A549 (cell line): ENCODE results near the gene PREX1. TPM values are rescaled to one million over a fixed set of nuclear protein-coding genes. Genes with fewer than 3 reads are reported as not detected.

Source experiments
- ATAC-seq, 2 experiments: fragments of 200-7000 bp in 1 of 2; fragments of >200 bp in 1 of 2; cut with Nextera tagmentation in 1 of 2; cut with Tn5 transposase in 1 of 2; 3 replicates each; pipeline versions ENCODE4 v1.8.0 to v1.9.1; 2018 to 2020; ENCODE audit warnings: mild to moderate bottlenecking in 1 of 2, moderate library complexity in 1 of 2
- CTCF ChIA-PET: fragments of 300-600 bp; sonication (Branson Sonifier 250); formaldehyde crosslinking; extraction: SDS; loops from one replicate; lab custom pipeline; 2021; ENCODE audit warnings: antibody characterized with exemption, inconsistent platforms; lab: Yijun Ruan, JAX
- POLR2A ChIA-PET: fragments of 350-600 bp; formaldehyde crosslinking; extraction: SDS; loops from one replicate; lab custom pipeline; 2021; ENCODE audit warnings: antibody characterized with exemption, inconsistent platforms; lab: Yijun Ruan, JAX
- DNase-seq, 2 experiments: peaks; one replicate each; pipeline versions ENCODE4 v3.0.0 to v3.0.0-alpha.2; 2011 to 2016; ENCODE audit warnings: low read depth in 1 of 2, low spot score in 1 of 2
- FAIRE-seq: peaks from 2 replicates; lab custom pipeline; 2011; peaks lifted over from hg19 to GRCh38; lab: Jason Lieb, UNC
- H3K27ac ChIP-seq, 2 experiments: fragments of >200 bp; sonication (Bioruptor Twin); formaldehyde crosslinking; 3 replicates each; pipeline ENCODE4 v1.5.1; 2016 to 2017
- H3K4me1 ChIP-seq: fragments of >200 bp; sonication (Bioruptor Twin); formaldehyde crosslinking; 3 replicates; pipeline ENCODE4 v1.6.1; 2016
- H3K4me2 ChIP-seq: fragments of >200 bp; sonication (Bioruptor Twin); formaldehyde crosslinking; 3 replicates; pipeline ENCODE4 v1.6.1; 2016
- H3K4me3 ChIP-seq: fragments of >200 bp; sonication (Bioruptor Twin); formaldehyde crosslinking; 3 replicates; pipeline ENCODE4 v1.5.1; 2016
- H3K9me3 ChIP-seq: fragments of >200 bp; sonication (Bioruptor Twin); formaldehyde crosslinking; 3 replicates; pipeline ENCODE4 v1.6.1; 2016
- CBX2 ChIP-seq: fragments of 200-600 bp; sonication (generic); IDR thresholded peaks from 2 replicates; pipeline ENCODE4 v1.6.1; 2016; ENCODE audit warnings: low read depth, mild to moderate bottlenecking, borderline replicate concordance
- EHMT2 ChIP-seq: fragments of 200-600 bp; sonication (generic); IDR thresholded peaks from 2 replicates; pipeline ENCODE4 v1.6.1; 2016; ENCODE audit warnings: antibody characterized with exemption, low read depth, mild to moderate bottlenecking, moderate library complexity
- HEYL ChIP-seq: fragments of 250-450 bp; sonication (Bioruptor Pico); IDR thresholded peaks from 2 replicates; pipeline ENCODE4 v1.8.0; 2021; ENCODE audit warnings: mild to moderate bottlenecking, moderate library complexity
- HOXB13 ChIP-seq: fragments of 250-450 bp; sonication (Bioruptor Pico); IDR thresholded peaks from 2 replicates; pipeline ENCODE4 v1.5.0; 2020; ENCODE audit warnings: low read depth, mild to moderate bottlenecking, moderate library complexity
- KDM1A ChIP-seq: fragments of 200-600 bp; sonication (generic); IDR thresholded peaks from 2 replicates; pipeline ENCODE4 v1.6.1; 2016; ENCODE audit warnings: low read depth, mild to moderate bottlenecking
- KDM5A ChIP-seq: fragments of 200-600 bp; sonication (generic); IDR thresholded peaks from 2 replicates; pipeline ENCODE4 v1.6.1; 2016; ENCODE audit warnings: antibody characterized with exemption, mild to moderate bottlenecking
- MYC ChIP-seq: IDR thresholded peaks from 2 replicates; pipeline ENCODE4 v1.6.1; 2012; ENCODE audit warnings: mild to moderate bottlenecking, inconsistent platforms, low read length, improper control_type of control experiment, borderline replicate concordance
- PHF8 ChIP-seq: fragments of 200-600 bp; sonication (generic); IDR thresholded peaks from 2 replicates; pipeline ENCODE4 v1.6.1; 2016; ENCODE audit warnings: low read depth, mild to moderate bottlenecking, antibody characterized with exemption, moderate library complexity, borderline replicate concordance
- SMC3 ChIP-seq: fragments of >200 bp; sonication (Bioruptor Twin); formaldehyde crosslinking; IDR thresholded peaks from 3 replicates; pipeline ENCODE4 v1.6.1; 2018; ENCODE audit warnings: inconsistent platforms
- WGBS: methylation state at CpG from one replicate; pipeline ENCODE4 v1.1.6; 2017; ENCODE audit errors: missing lambda C conversion rate; 5-methylcytosine and 5-hydroxymethylcytosine counted together
- polyA plus RNA-seq, 4 experiments: library from polyadenylated mRNA; depleted of rRNA in 3 of 4; stranded (reverse); fragments of >200 nt; fragmentation: RNase III in 1 of 4; extraction: RNeasy Plus Mini Kit Qiagen cat#74134 plus additional on column Dnase treatment in 1 of 4; gene quantifications; 2 replicates in 3 of 4; 3 replicates in 1 of 4; pipeline ENCODE4 v1.2.3, GENCODE V29; 2011 to 2017
- TF ChIP-seq, protein P1 (sequence below): fragments of >200 bp; sonication (Bioruptor Twin); formaldehyde crosslinking; IDR thresholded peaks from 3 replicates; pipeline ENCODE4 v1.6.1; 2016
- TF ChIP-seq, protein P2 (sequence below): IDR thresholded peaks from 2 replicates; pipeline ENCODE4 v1.6.1; 2012; ENCODE audit warnings: low read depth, borderline replicate concordance
- TF ChIP-seq, protein P3 (sequence below): IDR thresholded peaks from 2 replicates; pipeline ENCODE4 v1.6.1; 2012
- TF ChIP-seq, protein P4 (sequence below): fragments of 150-350 bp; IDR thresholded peaks from 2 replicates; pipeline ENCODE4 v1.6.1; 2014; ENCODE audit warnings: low read depth, mild to moderate bottlenecking, low read length
- TF ChIP-seq, protein P5 (sequence below): fragments of >200 bp; sonication (Bioruptor Twin); formaldehyde crosslinking; IDR thresholded peaks from 3 replicates; pipeline ENCODE4 v1.5.1; 2016
- TF ChIP-seq, protein P6 (sequence below): IDR thresholded peaks from 2 replicates; pipeline ENCODE4 v1.6.1; 2012
- TF ChIP-seq, protein P7 (sequence below): fragments of 250-450 bp; sonication (Bioruptor Pico); IDR thresholded peaks from 2 replicates; pipeline ENCODE4 v1.5.0; 2020; ENCODE audit warnings: low read depth, mild to moderate bottlenecking, moderate library complexity

The PREX1 gene
- polyA plus RNA-seq, 2 of the 4 experiments (the other 2 are of a cell fraction), result 3.6 to 4.2 TPM

DNA sequence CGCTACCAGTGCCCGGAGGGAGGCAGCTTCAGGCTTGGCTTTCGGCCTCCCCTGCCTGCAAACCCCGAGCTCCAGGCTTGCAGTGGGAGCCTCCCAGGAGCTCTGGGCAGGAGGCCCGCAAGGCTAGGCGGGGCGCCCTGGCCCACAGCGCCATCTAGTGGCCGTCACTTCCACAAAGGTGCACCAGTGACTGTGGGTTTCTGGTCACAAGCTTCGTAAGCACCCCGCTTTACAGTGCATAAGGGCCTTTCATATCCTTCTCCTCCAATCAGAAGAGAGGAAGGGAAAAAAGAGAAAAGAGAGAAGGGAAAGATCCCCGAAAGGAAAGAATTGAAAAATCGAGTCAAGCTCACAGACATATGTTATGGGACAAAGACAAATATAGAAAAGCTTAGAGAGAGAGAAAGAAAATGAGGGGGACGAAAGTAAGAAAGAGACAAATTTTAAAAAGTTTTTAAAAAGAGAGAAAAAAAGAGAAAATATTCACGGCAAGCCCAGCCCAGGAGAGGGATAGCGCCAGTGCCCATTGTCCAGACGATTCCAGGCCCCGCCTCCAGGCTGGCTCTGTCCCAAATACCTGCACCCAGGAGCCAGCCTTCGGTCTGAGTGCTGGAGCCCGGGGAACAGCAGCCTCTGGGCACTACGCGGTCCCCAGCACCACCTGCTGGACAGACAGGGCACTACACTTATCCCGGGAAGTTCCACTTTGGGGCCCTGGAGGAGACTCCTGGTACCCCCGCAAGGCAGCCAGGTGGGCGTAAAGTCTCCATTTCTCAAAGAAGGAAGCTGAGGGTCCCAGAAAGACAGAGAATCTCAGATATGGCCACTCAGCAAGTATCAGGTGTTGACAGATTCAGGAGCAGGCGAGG lies 207.1 kb downstream of the PREX1 start (continued):
- TF ChIP-seq, protein P1, sequence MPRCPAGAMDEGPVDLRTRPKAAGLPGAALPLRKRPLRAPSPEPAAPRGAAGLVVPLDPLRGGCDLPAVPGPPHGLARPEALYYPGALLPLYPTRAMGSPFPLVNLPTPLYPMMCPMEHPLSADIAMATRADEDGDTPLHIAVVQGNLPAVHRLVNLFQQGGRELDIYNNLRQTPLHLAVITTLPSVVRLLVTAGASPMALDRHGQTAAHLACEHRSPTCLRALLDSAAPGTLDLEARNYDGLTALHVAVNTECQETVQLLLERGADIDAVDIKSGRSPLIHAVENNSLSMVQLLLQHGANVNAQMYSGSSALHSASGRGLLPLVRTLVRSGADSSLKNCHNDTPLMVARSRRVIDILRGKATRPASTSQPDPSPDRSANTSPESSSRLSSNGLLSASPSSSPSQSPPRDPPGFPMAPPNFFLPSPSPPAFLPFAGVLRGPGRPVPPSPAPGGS, result no peak
- TF ChIP-seq, protein P2, sequence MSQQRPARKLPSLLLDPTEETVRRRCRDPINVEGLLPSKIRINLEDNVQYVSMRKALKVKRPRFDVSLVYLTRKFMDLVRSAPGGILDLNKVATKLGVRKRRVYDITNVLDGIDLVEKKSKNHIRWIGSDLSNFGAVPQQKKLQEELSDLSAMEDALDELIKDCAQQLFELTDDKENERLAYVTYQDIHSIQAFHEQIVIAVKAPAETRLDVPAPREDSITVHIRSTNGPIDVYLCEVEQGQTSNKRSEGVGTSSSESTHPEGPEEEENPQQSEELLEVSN, result no peak
- TF ChIP-seq, protein P3, sequence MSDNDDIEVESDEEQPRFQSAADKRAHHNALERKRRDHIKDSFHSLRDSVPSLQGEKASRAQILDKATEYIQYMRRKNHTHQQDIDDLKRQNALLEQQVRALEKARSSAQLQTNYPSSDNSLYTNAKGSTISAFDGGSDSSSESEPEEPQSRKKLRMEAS, result peak; percentile 24; the same call in 1 of the 2 replicates

DNA sequence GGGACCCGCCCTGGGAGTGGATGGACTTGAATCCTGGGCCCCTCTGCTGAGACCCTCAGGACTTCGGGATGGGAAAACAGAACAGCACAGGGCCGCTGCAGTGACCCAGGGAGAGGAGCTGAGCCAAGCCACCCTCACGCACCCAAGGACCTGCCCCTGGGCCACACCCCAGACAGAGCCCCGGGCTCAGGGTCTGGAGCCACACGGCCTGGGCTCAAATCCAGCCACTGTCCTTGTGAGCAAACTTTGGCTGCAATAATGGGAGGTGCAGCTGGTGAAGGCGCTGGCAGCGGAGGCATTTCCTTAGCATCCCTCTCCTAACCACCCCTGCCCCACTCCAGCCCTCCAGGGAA lies 207.7 kb downstream of the PREX1 start:
- no peak for DNase-seq
- TF ChIP-seq CBX2 (no peak), PHF8 (no peak), SMC3 (no peak), HEYL (CRISPR knock-in tag) (no peak)
- TF ChIP-seq, protein P4, sequence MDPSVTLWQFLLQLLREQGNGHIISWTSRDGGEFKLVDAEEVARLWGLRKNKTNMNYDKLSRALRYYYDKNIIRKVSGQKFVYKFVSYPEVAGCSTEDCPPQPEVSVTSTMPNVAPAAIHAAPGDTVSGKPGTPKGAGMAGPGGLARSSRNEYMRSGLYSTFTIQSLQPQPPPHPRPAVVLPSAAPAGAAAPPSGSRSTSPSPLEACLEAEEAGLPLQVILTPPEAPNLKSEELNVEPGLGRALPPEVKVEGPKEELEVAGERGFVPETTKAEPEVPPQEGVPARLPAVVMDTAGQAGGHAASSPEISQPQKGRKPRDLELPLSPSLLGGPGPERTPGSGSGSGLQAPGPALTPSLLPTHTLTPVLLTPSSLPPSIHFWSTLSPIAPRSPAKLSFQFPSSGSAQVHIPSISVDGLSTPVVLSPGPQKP, result no peak
- TF ChIP-seq, protein P5, sequence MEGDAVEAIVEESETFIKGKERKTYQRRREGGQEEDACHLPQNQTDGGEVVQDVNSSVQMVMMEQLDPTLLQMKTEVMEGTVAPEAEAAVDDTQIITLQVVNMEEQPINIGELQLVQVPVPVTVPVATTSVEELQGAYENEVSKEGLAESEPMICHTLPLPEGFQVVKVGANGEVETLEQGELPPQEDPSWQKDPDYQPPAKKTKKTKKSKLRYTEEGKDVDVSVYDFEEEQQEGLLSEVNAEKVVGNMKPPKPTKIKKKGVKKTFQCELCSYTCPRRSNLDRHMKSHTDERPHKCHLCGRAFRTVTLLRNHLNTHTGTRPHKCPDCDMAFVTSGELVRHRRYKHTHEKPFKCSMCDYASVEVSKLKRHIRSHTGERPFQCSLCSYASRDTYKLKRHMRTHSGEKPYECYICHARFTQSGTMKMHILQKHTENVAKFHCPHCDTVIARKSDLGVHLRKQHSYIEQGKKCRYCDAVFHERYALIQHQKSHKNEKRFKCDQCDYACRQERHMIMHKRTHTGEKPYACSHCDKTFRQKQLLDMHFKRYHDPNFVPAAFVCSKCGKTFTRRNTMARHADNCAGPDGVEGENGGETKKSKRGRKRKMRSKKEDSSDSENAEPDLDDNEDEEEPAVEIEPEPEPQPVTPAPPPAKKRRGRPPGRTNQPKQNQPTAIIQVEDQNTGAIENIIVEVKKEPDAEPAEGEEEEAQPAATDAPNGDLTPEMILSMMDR, result no peak
- ChIA-PET CTCF (interaction anchor here (0.5 to 9.7 kb wide), 148 partner anchors 10 to 1865 kb away, joined by 3 to 232 read pairs (median 5); partner anchors contain the start of gene SULF2), POLR2A (interaction anchor here (0.6 to 1.1 kb wide), 4 partner anchors 203 to 943 kb away, joined by 3 to 4 read pairs (median 3); no protein-coding TSS in a partner anchor)
- Histone ChIP-seq H3K4me2 (peak overlapping the region; percentile 95), H3K27ac (peak overlapping the region; percentile 33 to 83), H3K4me3 (no peak overlapping the region), H3K4me1 (peaks cover 28% of the 10 kb centered on the region), H3K9me3 (no peaks in the 10 kb centered on the region)
- WGBS, result 76% methylated on average over 2 of the region's 8 CpGs
- no peak for FAIRE-seq
- peak in 1 of 2 experiments; percentile 4; a peak in 2 of 6 replicates for ATAC-seq

DNA sequence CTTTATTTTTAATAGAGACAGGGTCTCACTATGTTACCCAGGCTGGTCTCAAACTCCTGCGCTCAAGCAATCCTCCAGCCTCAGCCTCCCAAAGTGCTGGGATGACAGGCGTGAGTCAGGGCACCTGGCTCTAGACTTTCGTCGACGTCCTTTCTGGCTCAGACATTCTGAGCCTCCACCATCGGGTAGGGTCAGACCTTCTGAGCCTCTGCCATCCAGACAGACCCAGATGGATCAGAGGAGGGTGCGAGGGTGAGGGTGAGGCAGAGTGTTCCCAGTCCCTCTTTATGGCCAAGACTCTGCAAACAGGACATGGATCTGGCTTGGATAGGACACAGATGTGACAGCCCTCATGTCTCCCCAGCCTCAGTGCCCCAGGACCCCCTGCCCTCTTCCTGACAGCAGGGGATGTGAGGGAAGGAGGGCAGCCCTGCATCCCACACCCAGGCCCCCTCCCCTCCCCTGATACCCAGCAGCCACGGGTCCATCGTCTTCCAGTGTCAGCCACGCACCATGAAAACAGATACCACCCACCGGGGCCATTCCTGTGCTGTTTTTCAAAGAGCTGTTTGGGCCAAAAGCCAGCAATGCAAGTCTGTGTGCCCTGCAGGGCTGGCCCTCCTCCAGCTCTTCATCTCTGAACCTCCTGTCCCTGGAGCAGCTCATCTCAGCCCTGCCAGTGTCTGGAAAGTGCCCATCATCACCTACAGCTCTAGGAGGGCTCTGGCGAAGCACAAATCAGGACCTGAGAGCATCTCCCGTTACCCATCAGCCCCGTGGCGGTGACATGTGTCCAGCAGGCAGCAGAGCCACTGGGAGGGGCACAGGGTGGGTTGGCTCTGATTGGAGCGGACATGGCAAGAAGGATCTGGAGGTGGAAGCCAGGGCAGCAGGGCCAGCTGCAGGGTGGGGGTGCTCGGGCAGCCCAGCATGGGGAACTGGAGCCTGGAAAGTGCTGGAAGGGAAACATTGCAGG lies 208.4 kb downstream of the PREX1 start:
- Histone ChIP-seq H3K4me2 (peak overlapping the region; percentile 95), H3K27ac (peak overlapping the region; percentile 33 to 83), H3K4me3 (no peak overlapping the region), H3K9me3 (no peaks in the 10 kb centered on the region), H3K4me1 (peaks cover 28% of the 10 kb centered on the region)
- no peak for ATAC-seq
- 74% methylated on average over 13 of the region's 17 CpGs for WGBS
- no peak for FAIRE-seq
- CTCF ChIA-PET, result interaction anchor here (0.7 to 9.7 kb wide), 56 partner anchors 9 to 1864 kb away, joined by 3 to 232 read pairs (median 8); partner anchors contain the start of gene SULF2
- POLR2A ChIA-PET, result interaction anchor here (0.6 kb wide), 1 partner anchor 202 kb away, joined by 3 read pairs; no protein-coding TSS in a partner anchor
- no peak for DNase-seq
- TF ChIP-seq, protein P5, result no peak
- TF ChIP-seq KDM1A, result no peak
- TF ChIP-seq EHMT2, result no peak
- TF ChIP-seq CBX2, result no peak
- TF ChIP-seq PHF8, result no peak
- TF ChIP-seq, protein P4, result no peak
- no peak for TF ChIP-seq KDM5A
- TF ChIP-seq, protein P6, sequence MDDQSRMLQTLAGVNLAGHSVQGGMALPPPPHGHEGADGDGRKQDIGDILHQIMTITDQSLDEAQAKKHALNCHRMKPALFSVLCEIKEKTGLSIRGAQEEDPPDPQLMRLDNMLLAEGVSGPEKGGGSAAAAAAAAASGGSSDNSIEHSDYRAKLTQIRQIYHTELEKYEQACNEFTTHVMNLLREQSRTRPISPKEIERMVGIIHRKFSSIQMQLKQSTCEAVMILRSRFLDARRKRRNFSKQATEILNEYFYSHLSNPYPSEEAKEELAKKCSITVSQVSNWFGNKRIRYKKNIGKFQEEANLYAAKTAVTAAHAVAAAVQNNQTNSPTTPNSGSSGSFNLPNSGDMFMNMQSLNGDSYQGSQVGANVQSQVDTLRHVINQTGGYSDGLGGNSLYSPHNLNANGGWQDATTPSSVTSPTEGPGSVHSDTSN, result no peak
- TF ChIP-seq, protein P7, sequence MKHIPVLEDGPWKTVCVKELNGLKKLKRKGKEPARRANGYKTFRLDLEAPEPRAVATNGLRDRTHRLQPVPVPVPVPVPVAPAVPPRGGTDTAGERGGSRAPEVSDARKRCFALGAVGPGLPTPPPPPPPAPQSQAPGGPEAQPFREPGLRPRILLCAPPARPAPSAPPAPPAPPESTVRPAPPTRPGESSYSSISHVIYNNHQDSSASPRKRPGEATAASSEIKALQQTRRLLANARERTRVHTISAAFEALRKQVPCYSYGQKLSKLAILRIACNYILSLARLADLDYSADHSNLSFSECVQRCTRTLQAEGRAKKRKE (CRISPR knock-in tag), result no peak
- TF ChIP-seq MYC, result no peak
- no peak for TF ChIP-seq HOXB13 (CRISPR knock-in tag)
